Liver (tissue), 9 donors: ENCODE data around the gene XRN1. TPM values are rescaled to one million over a fixed set of nuclear protein-coding genes. Genes with fewer than 3 reads are reported as not detected.
"Not testable (repeated sequence)": the region's sequence is repeated elsewhere in the genome, so short reads cannot be mapped to it uniquely, and the experiment has no call there.

Source experiments
- DNase-seq: peaks from one replicate; pipeline ENCODE4 v3.0.0-alpha.2; 2017; ENCODE audit warnings: low spot score
- H3K27ac ChIP-seq, 2 donors: one replicate each; pipeline ENCODE4 v1.7.0; 2013; ENCODE audit warnings: inconsistent platforms in 2 of 2, low read length in 2 of 2, control low read depth in 1 of 2, low read depth in 1 of 2, mild to moderate bottlenecking in 1 of 2
- H3K27me3 ChIP-seq, 4 donors: one replicate each; pipeline versions ENCODE4 v1.6.1 to v1.7.0; 2013; ENCODE audit warnings: low read length in 3 of 4, inconsistent platforms in 1 of 4, mild to moderate bottlenecking in 1 of 4, moderate library complexity in 1 of 4; ENCODE audit not compliant: control insufficient read depth in 4 of 4, insufficient read depth in 4 of 4
- H3K36me3 ChIP-seq, 4 donors: one replicate each; pipeline versions ENCODE4 v1.6.1 to v1.7.0; 2013; ENCODE audit warnings: low read length in 3 of 4, mild to moderate bottlenecking in 3 of 4, low read depth in 1 of 4, moderate library complexity in 1 of 4; ENCODE audit not compliant: control insufficient read depth in 4 of 4, insufficient read depth in 3 of 4
- H3K4me1 ChIP-seq, 4 donors: one replicate each; pipeline versions ENCODE4 v1.6.1 to v1.7.0; 2013; ENCODE audit warnings: low read length in 3 of 4, mild to moderate bottlenecking in 3 of 4, moderate library complexity in 1 of 4; ENCODE audit not compliant: control insufficient read depth in 4 of 4, insufficient read depth in 4 of 4
- H3K4me3 ChIP-seq, 3 donors: one replicate each; pipeline versions ENCODE4 v1.6.1 to v1.7.0; 2013; ENCODE audit warnings: low read length in 3 of 3, control low read depth in 1 of 3, low read depth in 1 of 3, mild to moderate bottlenecking in 1 of 3
- H3K9ac ChIP-seq, 2 donors: one replicate each; pipeline ENCODE4 v1.7.0; 2013; ENCODE audit warnings: low read length in 2 of 2, mild to moderate bottlenecking in 2 of 2, moderate library complexity in 2 of 2, control low read depth in 1 of 2, low read depth in 1 of 2
- H3K9me3 ChIP-seq, 4 donors: one replicate each; pipeline versions ENCODE4 v1.6.1 to v1.7.0; 2013; ENCODE audit warnings: low read length in 3 of 4; ENCODE audit not compliant: control insufficient read depth in 4 of 4
- EGR1 ChIP-seq, 2 donors: IDR thresholded peaks; 2 replicates each; pipeline ENCODE4 v1.6.1; 2016 to 2018; ENCODE audit warnings: antibody characterized with exemption in 2 of 2, low read depth in 2 of 2
- FOXA1 ChIP-seq: IDR thresholded peaks from 2 replicates; pipeline ENCODE4 v1.6.1; 2016; ENCODE audit warnings: antibody characterized with exemption
- FOXA2 ChIP-seq: IDR thresholded peaks from 2 replicates; pipeline ENCODE4 v1.6.1; 2016; ENCODE audit warnings: antibody characterized with exemption
- GABPA ChIP-seq, 2 donors: IDR thresholded peaks in 1 of 2; conservative IDR thresholded peaks in 1 of 2; 2 replicates each; pipeline ENCODE4 v1.6.1; 2016; ENCODE audit warnings: antibody characterized with exemption in 2 of 2, mild to moderate bottlenecking in 1 of 2, moderate library complexity in 1 of 2
- HNF4A ChIP-seq, 2 donors: conservative IDR thresholded peaks; 2 replicates each; pipeline ENCODE4 v1.6.1; 2016; ENCODE audit warnings: antibody characterized with exemption in 2 of 2, mild to moderate bottlenecking in 2 of 2
- HNF4G ChIP-seq: IDR thresholded peaks from 2 replicates; pipeline ENCODE4 v1.6.1; 2016; ENCODE audit warnings: antibody characterized with exemption
- JUND ChIP-seq, 2 donors: IDR thresholded peaks; 2 replicates each; pipeline ENCODE4 v1.6.1; 2016; ENCODE audit warnings: antibody characterized with exemption in 2 of 2
- NR2F2 ChIP-seq: IDR thresholded peaks from 2 replicates; pipeline ENCODE4 v1.6.1; 2016; ENCODE audit warnings: antibody characterized with exemption
- RAD21 ChIP-seq, 2 donors: IDR thresholded peaks; 2 replicates each; pipeline ENCODE4 v1.6.1; 2016; ENCODE audit warnings: antibody characterized with exemption in 2 of 2, mild to moderate bottlenecking in 2 of 2
- RXRA ChIP-seq, 2 donors: IDR thresholded peaks; 2 replicates each; pipeline ENCODE4 v1.6.1; 2017 to 2018; ENCODE audit warnings: antibody characterized with exemption in 2 of 2, mild to moderate bottlenecking in 1 of 2
- SP1 ChIP-seq: IDR thresholded peaks from 2 replicates; pipeline ENCODE4 v1.6.1; 2018; ENCODE audit warnings: antibody characterized with exemption, mild to moderate bottlenecking
- TAF1 ChIP-seq: conservative IDR thresholded peaks from 2 replicates; pipeline ENCODE4 v1.6.1; 2016; ENCODE audit warnings: antibody characterized with exemption, mild to moderate bottlenecking
- YY1 ChIP-seq: IDR thresholded peaks from 2 replicates; pipeline ENCODE4 v1.6.1; 2016; ENCODE audit warnings: antibody characterized with exemption, mild to moderate bottlenecking
- WGBS: extraction: QIAGEN DNeasy Blood & Tissue Kit; methylation state at CpG from one replicate; pipeline ENCODE4 v1.1.7; 2013; 5-methylcytosine and 5-hydroxymethylcytosine counted together
- polyA plus RNA-seq, 2 donors: library from polyadenylated mRNA; stranded (reverse) in 1 of 2; unstranded in 1 of 2; fragments of 200-250 nt in 1 of 2; fragments of >200 nt in 1 of 2; fragmentation: Nextera tagmentation in 1 of 2; extraction: Ambion mirVana in 1 of 2; gene quantifications; one replicate each; pipeline versions ENCODE4 v1.2.1 to v1.2.3, GENCODE V29; 2013 to 2015
- total RNA-seq, 2 donors: library from RNA; depleted of rRNA; stranded (reverse); fragments of >200 nt; gene quantifications; one replicate each; pipeline ENCODE4 v1.2.3, GENCODE V29; 2014
- TF ChIP-seq, protein P1 (sequence below): IDR thresholded peaks from 2 replicates; pipeline ENCODE4 v1.6.1; 2016; ENCODE audit warnings: antibody characterized with exemption
- TF ChIP-seq, protein P2 (sequence below): IDR thresholded peaks from 2 replicates; pipeline ENCODE4 v1.6.1; 2016; ENCODE audit warnings: antibody characterized with exemption
- TF ChIP-seq, protein P3 (sequence below): fragments of 150-350 bp; IDR thresholded peaks from 2 replicates; pipeline ENCODE4 v1.5.1; 2017; ENCODE audit warnings: improper control_type of control experiment, low read depth, low read length; ENCODE audit not compliant: missing input control
- TF ChIP-seq, protein P4 (sequence below): IDR thresholded peaks from 2 replicates; pipeline ENCODE4 v1.6.1; 2016; ENCODE audit warnings: antibody characterized with exemption, mild to moderate bottlenecking
- TF ChIP-seq, protein P5 (sequence below): IDR thresholded peaks from 2 replicates; pipeline ENCODE4 v1.6.1; 2016; ENCODE audit warnings: antibody characterized with exemption
- donor health status: healthy.
- donor health status: healthy.
- donor health status: healthy.
- donor health status: healthy.
- donor health status: healthy.

XRN1 gene
- total and polyA plus RNA-seq, 4 donors, result 4.3 to 41.4 (median 25.9) TPM

DNA sequence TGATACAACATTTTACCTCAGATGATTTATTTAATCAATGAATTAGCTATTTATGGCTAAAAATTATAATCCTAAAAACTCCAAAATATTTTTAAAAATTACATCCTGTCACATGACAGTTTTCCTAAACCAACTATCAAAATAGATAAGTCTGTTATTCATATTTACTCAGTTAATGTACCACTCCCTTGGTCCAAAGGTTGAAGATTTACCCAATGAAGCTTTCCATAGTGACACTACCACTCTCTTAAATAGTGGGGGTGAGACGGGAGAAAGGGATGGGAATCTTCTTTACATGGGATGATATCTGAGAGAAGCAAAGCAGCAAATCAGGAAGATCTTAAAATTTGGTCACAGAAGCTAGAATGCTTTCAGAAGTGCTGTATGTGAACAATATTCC, 30.5 kb downstream of the XRN1 start (continued):
- no peak for TF ChIP-seq GABPA (IDR thresholded peaks at IDR 0.05 in 1 of 2, conservative IDR thresholded peaks at IDR 0.05 in 1 of 2)
- TF ChIP-seq FOXA2, result peak; percentile 88
- TF ChIP-seq JUND (IDR thresholded peaks at IDR 0.05), result peak in 1 of 2 donors; percentile 46

DNA sequence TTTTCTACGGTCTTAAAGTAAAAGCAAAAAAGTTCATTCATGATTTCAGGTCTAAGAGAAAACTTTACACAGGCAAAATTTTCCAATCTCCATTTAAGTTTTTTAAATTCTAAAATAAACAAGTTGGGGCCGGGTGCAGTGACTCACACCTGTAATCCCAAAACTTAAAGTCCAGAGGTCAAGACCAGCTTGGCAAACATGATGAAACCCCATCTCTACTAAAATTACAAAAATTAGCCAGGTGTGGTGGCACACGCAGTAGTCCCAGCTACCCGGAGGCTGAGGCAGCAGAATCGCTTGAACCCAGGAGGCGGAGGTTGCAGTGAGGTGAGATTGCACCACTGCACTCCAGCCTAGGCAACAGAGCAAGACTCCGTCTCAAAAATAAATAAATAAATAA, 47.3 kb downstream of the XRN1 start:
- Histone ChIP-seq H3K4me3 (peak overlapping the region; percentile 42 to 69 (median 50)), H3K36me3 (peaks cover 8 to 54% (median 27%) of the 10 kb centered on the region in 4 donors), H3K9ac (peak overlapping the region in 1 of 2 donors; percentile 84), H3K27ac (peak overlapping the region; percentile 62 to 72)
- not testable (repeated sequence) for H3K27me3 ChIP-seq, H3K4me1 ChIP-seq, DNase-seq, H3K9me3 ChIP-seq
- 39% methylated on average over 7 of the region's 7 CpGs for WGBS
- TF ChIP-seq GABPA (IDR thresholded peaks at IDR 0.05 in 1 of 2, conservative IDR thresholded peaks at IDR 0.05 in 1 of 2) (peak in 1 of 2 donors; percentile 36), TAF1 (peak; percentile 22), SP1 (peak; percentile 54), FOXA2 (peak; percentile 62), HNF4A (conservative IDR thresholded peaks at IDR 0.05) (peak; percentile 92), NR2F2 (peak; percentile 47), YY1 (peak; percentile 38), HNF4G (peak; percentile 70), RXRA (IDR thresholded peaks at IDR 0.05) (peak; percentile 76 to 81), RAD21 (IDR thresholded peaks at IDR 0.05) (peak; percentile 25 to 28), JUND (IDR thresholded peaks at IDR 0.05) (peak; percentile 82 to 93)
- TF ChIP-seq, protein P1, sequence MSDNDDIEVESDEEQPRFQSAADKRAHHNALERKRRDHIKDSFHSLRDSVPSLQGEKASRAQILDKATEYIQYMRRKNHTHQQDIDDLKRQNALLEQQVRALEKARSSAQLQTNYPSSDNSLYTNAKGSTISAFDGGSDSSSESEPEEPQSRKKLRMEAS, result peak; percentile 37
- TF ChIP-seq, protein P2, sequence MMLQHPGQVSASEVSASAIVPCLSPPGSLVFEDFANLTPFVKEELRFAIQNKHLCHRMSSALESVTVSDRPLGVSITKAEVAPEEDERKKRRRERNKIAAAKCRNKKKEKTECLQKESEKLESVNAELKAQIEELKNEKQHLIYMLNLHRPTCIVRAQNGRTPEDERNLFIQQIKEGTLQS, result peak; percentile 90

DNA sequence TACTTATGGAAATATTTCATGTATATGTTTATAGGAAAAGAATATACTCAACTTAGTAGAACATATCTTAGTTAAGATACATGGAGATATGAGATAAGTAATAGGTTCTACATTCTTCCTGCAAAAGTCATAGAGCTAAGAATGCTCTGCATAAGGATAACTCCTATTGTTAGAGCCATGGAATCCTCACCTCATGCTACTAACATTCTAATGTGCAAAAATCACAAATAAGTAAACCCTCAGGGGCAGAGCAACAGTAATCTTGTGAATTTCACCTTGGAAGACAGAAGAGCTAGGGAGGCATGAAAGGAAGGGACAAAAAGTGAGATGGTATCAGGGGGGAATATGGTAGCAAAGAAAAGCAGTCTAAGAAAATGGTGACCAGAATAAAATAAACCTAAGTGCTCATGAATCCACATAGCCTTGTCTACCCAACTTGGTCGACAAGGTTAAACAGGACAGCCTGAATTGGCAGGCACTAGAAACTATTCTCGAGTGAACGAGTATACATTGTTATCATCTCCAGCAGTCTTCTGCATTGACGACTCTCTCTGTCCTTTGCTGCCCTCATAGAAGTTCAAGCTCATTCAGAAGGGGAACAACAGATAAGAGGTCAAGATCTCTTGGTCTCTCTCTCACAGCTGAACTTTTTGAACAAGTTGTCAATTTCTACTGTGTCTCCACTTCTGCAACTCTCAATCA, 52.8 kb downstream of the XRN1 start:
- Histone ChIP-seq H3K4me3 (no peak overlapping the region), H3K4me1 (peaks cover 0 to 3% (median 0%) of the 10 kb centered on the region in 4 donors), H3K9me3 (no peaks in the 10 kb centered on the region), H3K9ac (no peak overlapping the region), H3K27ac (no peak overlapping the region), H3K27me3 (no peaks in the 10 kb centered on the region), H3K36me3 (peaks cover 4 to 45% (median 26%) of the 10 kb centered on the region in 4 donors)
- no peak for DNase-seq
- WGBS, result 58% methylated on average over 4 of the region's 4 CpGs
- TF ChIP-seq NR2F2 (no peak), YY1 (no peak), EGR1 (IDR thresholded peaks at IDR 0.05; ENCODE audit: low read depth in 2 of 2) (no peak), HNF4A (conservative IDR thresholded peaks at IDR 0.05) (no peak), RAD21 (IDR thresholded peaks at IDR 0.05) (no peak), RXRA (IDR thresholded peaks at IDR 0.05) (no peak), SP1 (no peak), FOXA2 (no peak), GABPA (IDR thresholded peaks at IDR 0.05 in 1 of 2, conservative IDR thresholded peaks at IDR 0.05 in 1 of 2) (no peak), HNF4G (no peak), FOXA1 (no peak), JUND (IDR thresholded peaks at IDR 0.05) (no peak), TAF1 (no peak)
- TF ChIP-seq, protein P3, sequence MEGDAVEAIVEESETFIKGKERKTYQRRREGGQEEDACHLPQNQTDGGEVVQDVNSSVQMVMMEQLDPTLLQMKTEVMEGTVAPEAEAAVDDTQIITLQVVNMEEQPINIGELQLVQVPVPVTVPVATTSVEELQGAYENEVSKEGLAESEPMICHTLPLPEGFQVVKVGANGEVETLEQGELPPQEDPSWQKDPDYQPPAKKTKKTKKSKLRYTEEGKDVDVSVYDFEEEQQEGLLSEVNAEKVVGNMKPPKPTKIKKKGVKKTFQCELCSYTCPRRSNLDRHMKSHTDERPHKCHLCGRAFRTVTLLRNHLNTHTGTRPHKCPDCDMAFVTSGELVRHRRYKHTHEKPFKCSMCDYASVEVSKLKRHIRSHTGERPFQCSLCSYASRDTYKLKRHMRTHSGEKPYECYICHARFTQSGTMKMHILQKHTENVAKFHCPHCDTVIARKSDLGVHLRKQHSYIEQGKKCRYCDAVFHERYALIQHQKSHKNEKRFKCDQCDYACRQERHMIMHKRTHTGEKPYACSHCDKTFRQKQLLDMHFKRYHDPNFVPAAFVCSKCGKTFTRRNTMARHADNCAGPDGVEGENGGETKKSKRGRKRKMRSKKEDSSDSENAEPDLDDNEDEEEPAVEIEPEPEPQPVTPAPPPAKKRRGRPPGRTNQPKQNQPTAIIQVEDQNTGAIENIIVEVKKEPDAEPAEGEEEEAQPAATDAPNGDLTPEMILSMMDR, result no peak
- TF ChIP-seq, protein P4, sequence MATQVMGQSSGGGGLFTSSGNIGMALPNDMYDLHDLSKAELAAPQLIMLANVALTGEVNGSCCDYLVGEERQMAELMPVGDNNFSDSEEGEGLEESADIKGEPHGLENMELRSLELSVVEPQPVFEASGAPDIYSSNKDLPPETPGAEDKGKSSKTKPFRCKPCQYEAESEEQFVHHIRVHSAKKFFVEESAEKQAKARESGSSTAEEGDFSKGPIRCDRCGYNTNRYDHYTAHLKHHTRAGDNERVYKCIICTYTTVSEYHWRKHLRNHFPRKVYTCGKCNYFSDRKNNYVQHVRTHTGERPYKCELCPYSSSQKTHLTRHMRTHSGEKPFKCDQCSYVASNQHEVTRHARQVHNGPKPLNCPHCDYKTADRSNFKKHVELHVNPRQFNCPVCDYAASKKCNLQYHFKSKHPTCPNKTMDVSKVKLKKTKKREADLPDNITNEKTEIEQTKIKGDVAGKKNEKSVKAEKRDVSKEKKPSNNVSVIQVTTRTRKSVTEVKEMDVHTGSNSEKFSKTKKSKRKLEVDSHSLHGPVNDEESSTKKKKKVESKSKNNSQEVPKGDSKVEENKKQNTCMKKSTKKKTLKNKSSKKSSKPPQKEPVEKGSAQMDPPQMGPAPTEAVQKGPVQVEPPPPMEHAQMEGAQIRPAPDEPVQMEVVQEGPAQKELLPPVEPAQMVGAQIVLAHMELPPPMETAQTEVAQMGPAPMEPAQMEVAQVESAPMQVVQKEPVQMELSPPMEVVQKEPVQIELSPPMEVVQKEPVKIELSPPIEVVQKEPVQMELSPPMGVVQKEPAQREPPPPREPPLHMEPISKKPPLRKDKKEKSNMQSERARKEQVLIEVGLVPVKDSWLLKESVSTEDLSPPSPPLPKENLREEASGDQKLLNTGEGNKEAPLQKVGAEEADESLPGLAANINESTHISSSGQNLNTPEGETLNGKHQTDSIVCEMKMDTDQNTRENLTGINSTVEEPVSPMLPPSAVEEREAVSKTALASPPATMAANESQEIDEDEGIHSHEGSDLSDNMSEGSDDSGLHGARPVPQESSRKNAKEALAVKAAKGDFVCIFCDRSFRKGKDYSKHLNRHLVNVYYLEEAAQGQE, result no peak
- TF ChIP-seq, protein P2, result no peak
- TF ChIP-seq, protein P1, result no peak
- TF ChIP-seq, protein P5, sequence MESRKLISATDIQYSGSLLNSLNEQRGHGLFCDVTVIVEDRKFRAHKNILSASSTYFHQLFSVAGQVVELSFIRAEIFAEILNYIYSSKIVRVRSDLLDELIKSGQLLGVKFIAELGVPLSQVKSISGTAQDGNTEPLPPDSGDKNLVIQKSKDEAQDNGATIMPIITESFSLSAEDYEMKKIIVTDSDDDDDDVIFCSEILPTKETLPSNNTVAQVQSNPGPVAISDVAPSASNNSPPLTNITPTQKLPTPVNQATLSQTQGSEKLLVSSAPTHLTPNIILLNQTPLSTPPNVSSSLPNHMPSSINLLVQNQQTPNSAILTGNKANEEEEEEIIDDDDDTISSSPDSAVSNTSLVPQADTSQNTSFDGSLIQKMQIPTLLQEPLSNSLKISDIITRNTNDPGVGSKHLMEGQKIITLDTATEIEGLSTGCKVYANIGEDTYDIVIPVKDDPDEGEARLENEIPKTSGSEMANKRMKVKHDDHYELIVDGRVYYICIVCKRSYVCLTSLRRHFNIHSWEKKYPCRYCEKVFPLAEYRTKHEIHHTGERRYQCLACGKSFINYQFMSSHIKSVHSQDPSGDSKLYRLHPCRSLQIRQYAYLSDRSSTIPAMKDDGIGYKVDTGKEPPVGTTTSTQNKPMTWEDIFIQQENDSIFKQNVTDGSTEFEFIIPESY, result no peak
